GM19452 (cell line): ENCODE data around the gene CLN3.
"Not testable (repeated sequence)": the region's sequence is repeated elsewhere in the genome, so short reads cannot be mapped to it uniquely, and the experiment has no call there.

Experiments used
- ATAC-seq: cut with Tn5 transposase; IDR thresholded peaks from one replicate; pipeline ENCODE4 v1.9.1; 2021; ENCODE audit not compliant: unreplicated experiment

The CLN3 gene

DNA sequence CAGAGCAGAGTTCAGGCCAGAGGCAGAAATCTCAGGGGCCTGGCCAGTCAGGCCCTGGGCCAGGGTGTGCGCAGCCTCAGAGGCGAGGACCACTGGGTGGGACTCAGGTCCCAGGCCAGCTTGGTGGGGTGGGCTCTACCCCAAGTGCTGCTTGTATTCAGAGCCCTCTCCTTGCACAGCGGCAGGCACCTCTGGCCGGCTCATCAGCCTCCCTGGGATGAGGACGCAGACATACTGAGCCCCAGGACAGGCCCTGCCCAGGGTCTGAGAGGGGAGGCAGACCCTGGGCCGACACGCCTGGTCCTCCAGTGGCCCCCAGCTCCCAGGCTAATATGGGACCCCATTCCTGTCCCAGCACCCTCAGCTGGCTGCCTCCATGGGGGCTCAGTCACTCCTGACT, 22.4 kb upstream of the CLN3 start:
- no peak for ATAC-seq

DNA sequence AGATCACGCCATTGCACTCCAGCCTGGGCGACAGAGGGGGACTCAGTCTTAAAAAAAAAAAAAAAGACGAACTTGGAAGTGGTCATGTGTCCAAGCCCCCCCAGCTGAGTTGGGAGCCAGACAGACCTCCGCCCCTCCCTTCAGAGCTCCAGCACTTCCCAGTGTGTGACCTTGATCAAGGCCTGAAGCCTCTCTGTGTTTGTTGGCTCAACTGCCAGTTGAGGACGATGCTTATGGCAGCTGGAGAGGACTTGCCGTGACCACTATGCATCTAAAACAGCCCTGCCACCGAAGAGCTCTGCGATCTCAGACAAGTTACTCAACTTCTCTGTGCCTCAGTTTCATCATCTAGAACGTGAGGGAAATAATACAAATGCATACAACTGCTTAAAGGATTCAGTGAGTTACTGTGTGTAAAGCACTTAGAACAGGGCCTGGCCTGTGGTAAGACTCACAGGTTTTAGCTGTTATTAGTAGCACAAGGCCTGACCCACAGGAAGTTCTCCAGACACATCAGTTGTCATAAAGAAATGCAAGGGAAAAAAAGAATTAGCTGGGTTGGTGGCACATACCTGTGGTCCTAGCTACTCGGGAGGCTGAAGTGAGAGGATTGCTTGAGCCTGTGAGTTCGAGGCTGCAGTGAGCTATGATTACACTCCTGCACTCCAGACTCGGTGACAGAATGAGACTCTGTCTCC, 21.8 kb upstream of the CLN3 start:
- no peak for ATAC-seq

DNA sequence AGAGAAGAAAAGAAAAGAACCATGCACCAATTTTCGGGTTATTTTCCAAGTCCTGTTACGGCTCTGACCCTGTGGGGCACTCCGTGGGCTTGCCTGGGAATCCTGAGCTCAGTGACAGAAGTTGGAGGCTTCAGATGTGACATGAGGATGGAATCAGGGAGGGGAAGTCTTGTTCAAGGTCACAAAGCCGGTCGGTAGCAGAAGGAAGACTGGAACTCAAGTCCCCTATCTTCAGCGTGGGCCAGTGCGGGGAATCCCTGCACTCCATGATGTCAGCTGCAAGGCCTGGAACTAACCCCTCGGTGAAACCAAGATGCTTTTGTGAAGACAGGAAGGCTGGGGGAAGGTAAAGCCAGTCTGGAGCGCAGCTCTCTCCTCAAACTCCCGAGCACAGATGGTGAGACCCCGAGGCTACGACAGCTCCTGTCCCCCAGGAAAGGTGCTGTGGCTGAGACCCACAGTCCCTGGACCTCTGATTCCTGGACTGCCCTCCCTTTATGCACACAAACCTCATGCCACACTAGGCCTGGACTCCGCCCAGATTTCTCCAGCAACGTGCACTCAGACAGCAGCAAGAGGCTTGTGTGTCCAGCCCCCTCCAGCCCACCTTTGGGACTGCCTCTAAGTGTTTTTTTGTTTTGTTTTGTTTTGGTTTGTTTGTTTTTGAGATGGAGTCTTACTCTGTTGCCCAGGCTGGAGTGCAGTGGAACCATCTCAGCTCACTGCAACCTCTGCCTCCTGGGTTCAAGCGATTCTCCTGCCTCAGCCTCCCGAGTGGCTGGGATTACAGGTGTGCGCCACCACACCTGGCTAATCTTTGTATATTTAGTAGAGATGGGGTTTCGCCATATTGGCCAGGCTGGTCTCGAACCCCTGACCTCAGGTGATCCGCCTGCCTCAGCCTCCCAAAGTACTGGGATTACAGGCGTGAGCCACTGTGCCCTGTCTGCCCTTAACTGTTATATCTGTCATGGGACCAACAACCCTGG, 20.2 kb upstream of the CLN3 start:
- ATAC-seq = no peak

DNA sequence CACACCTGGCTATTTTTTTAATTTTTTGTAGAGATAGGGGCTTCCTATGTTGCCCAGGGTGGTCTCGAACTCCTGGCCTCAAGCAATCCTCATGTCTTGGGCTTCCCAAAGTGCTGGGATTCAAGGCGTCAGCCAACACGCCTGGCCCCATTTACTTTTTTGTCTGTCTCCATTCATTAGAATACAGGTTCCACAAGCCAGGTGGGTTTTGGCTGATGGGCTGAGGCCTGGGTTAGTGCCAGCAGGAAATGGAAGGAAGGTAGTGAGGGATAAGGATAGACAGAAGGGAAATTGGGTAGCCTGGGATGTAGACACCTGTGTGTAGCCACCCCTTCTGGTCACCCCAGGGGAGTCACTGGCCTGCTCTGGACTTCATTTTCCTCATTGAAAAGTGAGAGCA, 19.2 kb upstream of the CLN3 start:
- ATAC-seq = no peak

DNA sequence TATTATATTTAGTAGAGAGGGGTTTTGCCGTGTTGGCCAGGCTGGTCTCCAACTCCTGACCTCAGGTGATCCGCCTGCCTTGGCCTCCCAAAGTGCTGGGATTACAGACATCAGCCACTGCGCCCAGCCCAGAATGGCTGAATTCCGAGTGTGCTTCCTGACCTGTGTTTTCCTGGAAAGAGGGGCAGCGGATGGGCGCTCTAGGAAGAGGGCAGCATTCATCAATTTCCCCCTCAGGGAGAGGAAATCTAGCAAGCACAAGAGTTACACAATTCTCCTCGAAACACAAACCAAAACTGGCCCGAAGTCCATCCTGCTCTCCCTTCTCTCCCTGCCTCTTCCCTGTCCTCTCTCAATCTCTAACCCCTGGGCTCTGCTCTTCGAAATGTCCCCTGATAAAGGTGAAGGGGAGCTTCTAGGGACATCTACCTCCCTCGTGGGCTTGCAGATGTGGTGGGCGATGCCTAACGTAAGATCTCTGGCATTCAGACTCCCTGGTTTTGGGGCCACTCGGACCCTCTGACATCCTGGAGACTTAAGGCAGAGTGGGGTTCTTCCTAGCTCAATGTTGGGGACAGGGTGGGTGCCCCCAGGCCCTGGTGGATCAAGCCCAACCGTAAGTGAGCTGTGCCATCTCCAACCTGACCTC, 13.7 kb upstream of the CLN3 start:
- no peak for ATAC-seq

GRCh38 chr16:28504707-28505404, 13.0 kb upstream of the CLN3 start:
- ATAC-seq = no peak

DNA sequence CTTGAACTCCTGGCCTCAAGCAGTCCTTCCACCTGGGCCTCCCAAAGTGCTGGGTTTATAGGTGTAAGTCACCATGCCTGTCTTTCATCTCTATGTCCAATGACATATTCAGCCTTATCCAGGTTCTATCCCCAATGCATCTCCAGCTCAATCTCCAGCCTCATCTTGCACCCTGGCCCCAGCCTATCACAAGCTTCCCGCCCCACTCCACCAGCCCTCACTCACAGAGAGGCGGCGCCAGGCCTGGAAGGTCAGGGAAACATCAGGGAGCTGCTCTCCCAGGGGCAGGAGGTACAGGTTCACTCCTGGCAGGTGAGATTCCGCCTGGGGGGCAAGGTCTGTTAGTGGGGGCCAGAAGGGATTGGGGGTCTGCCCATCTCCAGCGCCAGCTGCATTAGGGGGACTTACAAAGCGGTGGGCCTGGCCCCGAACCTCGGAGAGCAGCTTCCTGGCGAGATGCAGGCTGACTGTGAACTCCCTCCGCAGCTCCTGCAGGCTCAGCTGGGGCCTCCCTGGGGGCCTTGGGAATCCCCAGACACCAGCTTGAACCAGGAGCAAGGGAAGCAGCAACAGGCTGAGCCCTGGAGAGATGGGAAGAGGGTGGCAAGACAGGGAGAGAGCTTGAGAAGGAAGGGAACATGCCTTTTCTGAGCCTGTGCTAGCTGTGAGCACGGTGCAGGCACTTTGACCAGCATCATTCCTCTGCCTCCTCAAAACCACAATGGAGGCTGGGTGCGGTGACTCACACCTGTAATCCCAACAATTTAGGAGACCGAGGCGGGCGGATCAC, 11.8 kb upstream of the CLN3 start:
- no peak for ATAC-seq

DNA sequence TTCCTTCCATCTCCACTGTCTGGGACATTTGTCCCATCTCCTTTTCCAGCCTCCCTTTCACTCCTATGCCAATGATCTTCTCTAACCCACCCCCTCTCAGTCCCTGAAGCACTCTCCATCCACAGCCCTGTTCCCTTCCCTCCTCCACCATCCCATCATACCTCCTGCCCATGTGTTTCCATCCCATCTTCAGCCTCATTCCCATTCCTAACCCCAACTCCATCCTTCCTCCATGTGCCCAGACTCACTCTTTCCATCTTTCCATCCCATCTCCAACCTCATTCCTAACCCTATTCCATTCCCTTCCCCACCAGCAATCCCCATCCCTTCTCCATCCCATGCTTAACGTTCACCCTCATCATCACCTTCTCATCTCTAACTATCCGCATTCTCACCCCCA, 10.4 kb upstream of the CLN3 start:
- no peak for ATAC-seq

DNA sequence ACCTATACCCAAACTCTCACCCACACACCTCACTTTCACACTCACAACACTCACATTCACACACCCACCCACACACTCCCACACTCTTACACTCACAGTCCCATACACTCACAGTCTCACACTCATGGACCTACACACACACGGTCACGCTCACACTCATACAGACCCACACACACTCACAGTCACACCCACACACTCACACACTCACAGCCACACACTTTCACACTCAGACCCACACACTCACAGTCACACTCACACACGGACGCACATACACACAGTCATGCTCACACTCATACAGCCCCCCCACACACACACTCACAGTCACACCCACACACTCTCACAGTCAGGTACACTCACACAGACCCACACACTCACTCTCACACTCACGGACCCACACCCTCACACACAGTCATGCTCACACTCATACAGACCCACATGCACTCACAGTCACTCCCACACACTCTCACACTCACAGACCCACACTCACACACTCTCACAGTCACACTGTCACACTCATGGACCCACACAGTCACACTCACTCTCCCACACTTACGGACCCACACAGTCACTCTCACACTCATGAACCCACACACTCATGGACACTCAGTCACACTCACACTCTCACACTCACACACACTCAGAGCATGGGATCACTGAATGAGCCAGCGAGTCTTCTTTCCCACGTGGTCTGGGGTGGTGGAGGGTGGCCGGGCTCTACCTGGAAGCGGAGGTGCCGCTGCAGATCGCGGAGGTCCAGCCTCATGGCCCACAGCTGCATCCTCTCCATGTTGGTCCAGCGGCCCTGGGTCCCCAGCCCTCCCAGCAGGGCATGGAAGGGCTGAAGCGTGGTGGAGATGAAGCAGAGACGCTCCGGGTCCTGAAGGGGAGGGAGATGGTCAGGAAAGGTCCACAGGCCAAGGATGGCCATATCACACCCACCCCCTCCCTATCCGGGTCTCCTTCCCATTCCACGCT, 9.7 kb upstream of the CLN3 start:
- ATAC-seq = no peak

- ATAC-seq = not testable (repeated sequence)
Measured at GRCh38 chr16:28500476-28501180, 8.8 kb upstream of the CLN3 start.

DNA sequence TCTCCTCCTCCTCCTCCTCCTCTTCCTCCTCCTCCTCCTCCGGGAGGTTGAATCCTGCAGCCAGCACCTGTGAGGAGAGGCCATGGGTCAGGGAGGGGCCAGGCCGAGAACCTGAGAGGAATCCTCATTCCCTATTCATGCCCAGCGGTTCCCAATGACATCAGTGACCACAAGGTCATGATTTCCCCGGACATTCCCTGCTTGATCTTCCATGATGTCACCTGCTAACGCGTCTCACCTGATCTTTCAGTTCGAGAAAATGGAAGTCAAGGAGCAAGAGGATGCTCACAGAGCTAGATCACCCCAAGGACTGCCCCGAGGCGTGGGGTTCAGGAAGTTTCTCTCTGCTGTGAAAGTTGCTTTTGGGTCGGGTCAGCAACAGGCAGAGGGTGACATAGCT, 8.0 kb upstream of the CLN3 start:
- no peak for ATAC-seq

DNA sequence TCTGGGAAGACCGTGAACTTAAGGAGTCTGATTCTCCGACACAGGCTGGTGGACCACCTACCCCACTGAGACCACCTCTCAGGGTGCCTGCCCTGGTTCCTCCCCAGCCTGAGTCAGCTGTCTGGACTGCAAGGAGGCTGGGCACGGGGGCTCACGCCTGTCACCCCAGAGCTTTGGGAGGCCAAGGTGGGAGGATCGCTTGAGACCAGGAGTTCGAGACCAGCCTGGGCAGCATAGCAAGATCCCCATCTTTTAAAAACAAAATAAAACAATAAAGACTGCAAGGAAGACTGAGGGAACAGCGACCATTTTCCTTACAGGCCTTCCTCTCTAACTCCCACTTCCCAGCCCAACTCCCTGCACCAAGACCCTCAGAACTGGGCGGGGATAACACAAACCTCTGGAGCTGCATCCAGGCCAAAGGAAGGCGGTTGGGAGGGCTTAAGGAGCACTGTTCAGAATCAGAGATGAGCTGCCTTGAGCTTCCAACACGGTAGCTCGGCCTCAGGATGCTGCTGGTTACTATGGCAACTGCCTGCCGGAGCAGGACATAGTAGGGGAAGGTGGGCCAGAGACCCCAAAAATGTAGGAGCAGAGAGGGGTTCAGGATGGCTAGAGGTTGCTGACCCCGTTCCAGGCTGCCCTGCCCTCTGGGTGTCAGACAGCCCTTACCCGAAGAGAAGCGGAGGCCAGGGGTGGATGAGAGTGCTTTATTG, 7.0 kb upstream of the CLN3 start:
- ATAC-seq = no peak

DNA sequence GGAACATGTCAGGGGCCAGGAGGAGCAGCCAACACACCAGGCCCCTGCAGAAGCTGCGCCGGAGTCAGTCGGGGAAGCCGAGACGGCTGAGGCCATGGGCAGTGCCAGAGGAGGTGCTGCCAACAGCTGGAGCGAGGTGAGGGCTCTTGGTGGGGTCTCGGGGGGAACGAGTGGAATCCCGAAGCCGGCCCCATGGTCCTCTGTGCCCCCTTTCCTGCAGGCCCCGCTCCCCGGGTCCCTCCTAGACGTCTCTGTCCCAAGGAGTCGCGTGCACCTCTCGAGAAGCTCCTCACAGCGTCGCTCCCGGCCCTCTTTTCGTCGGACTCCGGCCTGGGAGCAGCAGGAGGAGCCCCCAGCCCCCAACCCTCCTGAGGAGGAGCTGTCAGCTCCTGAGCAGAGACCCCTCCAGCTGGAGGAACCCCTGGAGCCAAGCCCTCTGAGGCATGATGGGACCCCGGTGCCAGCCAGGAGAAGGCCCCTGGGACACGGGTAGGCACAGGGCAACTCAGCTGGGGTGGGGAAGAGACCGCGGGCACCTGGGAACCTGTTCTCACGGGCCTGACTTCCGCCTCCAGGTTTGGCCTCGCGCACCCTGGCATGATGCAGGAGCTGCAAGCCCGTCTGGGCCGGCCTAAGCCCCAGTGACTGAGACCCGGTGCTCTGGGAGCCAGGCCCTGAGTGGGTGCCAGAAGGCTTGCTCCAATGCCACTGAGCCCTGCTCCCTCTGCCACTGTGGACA, 6.2 kb upstream of the CLN3 start:
- no peak for ATAC-seq

- no peak for ATAC-seq
Measured at GRCh38 chr16:28497386-28497785, 5.5 kb upstream of the CLN3 start.

- no peak for ATAC-seq
Measured at GRCh38 chr16:28496844-28497243, 5.0 kb upstream of the CLN3 start.

GRCh38 chr16:28495795-28496749, 4.2 kb upstream of the CLN3 start:
- ATAC-seq = no peak
